Measurements from ENCODE around the gene BICRAL.
A peak's percentile ranks its signal among the peaks of the same experiment; 100 is the strongest.
"Not testable (repeated sequence)": the region's sequence is repeated elsewhere in the genome, so short reads cannot be mapped to it uniquely, and the experiment has no call there.

The BICRAL gene

GRCh38 chr6:42781796-42782688, at the start of gene BICRAL:
BICRAL (plus strand) TSS chr6:42782052; CDS start chr6:42822023, 39,971 bp downstream.
- peak; percentile 32 to 44 for DNase-seq (ENCODE audit: low read depth in 2 of 2)

GRCh38 chr6:42733867-42734481, 47.9 kb upstream of the BICRAL start:
- DNase-seq (ENCODE audit: low read depth in 2 of 2) = not testable (repeated sequence)

- no peak for DNase-seq (ENCODE audit: low read depth in 2 of 2)
Observed at GRCh38 chr6:42735976-42736375, 45.9 kb upstream of the BICRAL start.

GRCh38 chr6:42740725-42741124, 41.1 kb upstream of the BICRAL start:
- no peak for DNase-seq (ENCODE audit: low read depth in 2 of 2)

- no peak for DNase-seq (ENCODE audit: low read depth in 2 of 2)
Observed at GRCh38 chr6:42742116-42742894, 39.5 kb upstream of the BICRAL start.

GRCh38 chr6:42744351-42744893, 37.4 kb upstream of the BICRAL start:
- no peak for DNase-seq (ENCODE audit: low read depth in 2 of 2)

GRCh38 chr6:42745083-42745639, 36.7 kb upstream of the BICRAL start:
- no peak for DNase-seq (ENCODE audit: low read depth in 2 of 2)

- DNase-seq (ENCODE audit: low read depth in 2 of 2) = peak; percentile 84 to 91
Observed at GRCh38 chr6:42745640-42746462, 36.0 kb upstream of the BICRAL start, which contains the start of gene TBCC. TBCC (minus strand) TSS chr6:42746103; CDS start chr6:42746073, 30 bp downstream.

GRCh38 chr6:42746463-42747391, 35.1 kb upstream of the BICRAL start:
- DNase-seq (ENCODE audit: low read depth in 2 of 2) = peak; percentile 54 to 60

- no peak for DNase-seq (ENCODE audit: low read depth in 2 of 2)
Observed at GRCh38 chr6:42748203-42748898, 33.5 kb upstream of the BICRAL start.

GRCh38 chr6:42751055-42751454, 30.8 kb upstream of the BICRAL start:
- DNase-seq (ENCODE audit: low read depth in 2 of 2) = no peak

GRCh38 chr6:42754759-42755158, 27.1 kb upstream of the BICRAL start:
- no peak for DNase-seq (ENCODE audit: low read depth in 2 of 2)

- DNase-seq (ENCODE audit: low read depth in 2 of 2) = no peak
Observed at GRCh38 chr6:42756722-42757121, 25.1 kb upstream of the BICRAL start.

- DNase-seq (ENCODE audit: low read depth in 2 of 2) = no peak
Observed at GRCh38 chr6:42758756-42759430, 23.0 kb upstream of the BICRAL start.

- no peak for DNase-seq (ENCODE audit: low read depth in 2 of 2)
Observed at GRCh38 chr6:42761287-42762067, 20.4 kb upstream of the BICRAL start.

GRCh38 chr6:42762426-42762859, 19.4 kb upstream of the BICRAL start:
- DNase-seq (ENCODE audit: low read depth in 2 of 2) = no peak

GRCh38 chr6:42762950-42763349, 18.9 kb upstream of the BICRAL start:
- DNase-seq (ENCODE audit: low read depth in 2 of 2) = no peak
